DND-41 (cell line): ENCODE data around the gene PMEL.

Experiments
- ATAC-seq: fragments of 200-7000 bp; cut with Tn5 transposase; 3 replicates; pipeline ENCODE4 v1.9.1; 2021; ENCODE audit warnings: low read depth; ENCODE audit not compliant: insufficient read depth
- DNase-seq: peaks from one replicate; pipeline ENCODE4 v3.0.0-alpha.2; 2020
- H2AFZ ChIP-seq: 2 replicates; pipeline ENCODE4 v1.6.0; 2012; ENCODE audit warnings: low read depth, low read length
- H3K27ac ChIP-seq: 2 replicates; pipeline ENCODE4 v1.5.1; 2012; ENCODE audit warnings: low read length, inconsistent platforms
- H3K27me3 ChIP-seq: fragments of 200-600 bp; sonication (generic); 2 replicates; pipeline ENCODE4 v1.6.0; 2012; ENCODE audit warnings: low read length, mild to moderate bottlenecking, inconsistent platforms; ENCODE audit not compliant: insufficient read depth, poor library complexity
- H3K36me3 ChIP-seq: 2 replicates; pipeline ENCODE4 v1.5.1; 2012; ENCODE audit warnings: low read length, inconsistent platforms; ENCODE audit not compliant: insufficient read depth
- H3K4me1 ChIP-seq: 2 replicates; pipeline ENCODE4 v1.5.1; 2012; ENCODE audit warnings: mild to moderate bottlenecking, low read length; ENCODE audit not compliant: insufficient read depth
- H3K4me2 ChIP-seq: 2 replicates; pipeline ENCODE4 v1.6.0; 2012; ENCODE audit warnings: mild to moderate bottlenecking, moderate library complexity, low read length, inconsistent platforms; ENCODE audit not compliant: insufficient read depth
- H3K4me3 ChIP-seq, 2 experiments: fragments of 200-600 bp in 1 of 2; shearing (Covaris generic) in 1 of 2; 2 replicates each; pipeline ENCODE4 v1.5.1; 2012 to 2016; ENCODE audit warnings: inconsistent platforms in 2 of 2, low read length in 2 of 2, mild to moderate bottlenecking in 2 of 2, low read depth in 1 of 2, moderate library complexity in 1 of 2
- H3K79me2 ChIP-seq: 2 replicates; pipeline ENCODE4 v1.6.0; 2012; ENCODE audit warnings: low read length, inconsistent platforms; ENCODE audit not compliant: insufficient read depth
- H3K9ac ChIP-seq: 2 replicates; pipeline ENCODE4 v1.6.0; 2012; ENCODE audit warnings: low read depth, mild to moderate bottlenecking, inconsistent platforms, low read length, moderate library complexity
- H3K9me3 ChIP-seq: 2 replicates; pipeline ENCODE4 v1.5.1; 2012; ENCODE audit warnings: low read length, moderate library complexity, mild to moderate bottlenecking, inconsistent platforms; ENCODE audit not compliant: insufficient read depth, severe bottlenecking
- H4K20me1 ChIP-seq: 2 replicates; pipeline ENCODE4 v1.6.0; 2012; ENCODE audit warnings: low read length; ENCODE audit not compliant: insufficient read depth
- EZH2 ChIP-seq: IDR thresholded peaks from 3 replicates; pipeline ENCODE4 v1.6.1; 2012; ENCODE audit warnings: borderline replicate concordance, low read depth, mild to moderate bottlenecking, moderate library complexity, low read length, inconsistent platforms; ENCODE audit not compliant: severe bottlenecking
- TF ChIP-seq, protein P1 (sequence below): IDR thresholded peaks from 2 replicates; pipeline ENCODE4 v1.5.1; 2012; ENCODE audit warnings: borderline replicate concordance, low read length, moderate library complexity, mild to moderate bottlenecking; ENCODE audit not compliant: poor library complexity, severe bottlenecking; ENCODE audit errors: extremely low read depth

Gene PMEL

DNA sequence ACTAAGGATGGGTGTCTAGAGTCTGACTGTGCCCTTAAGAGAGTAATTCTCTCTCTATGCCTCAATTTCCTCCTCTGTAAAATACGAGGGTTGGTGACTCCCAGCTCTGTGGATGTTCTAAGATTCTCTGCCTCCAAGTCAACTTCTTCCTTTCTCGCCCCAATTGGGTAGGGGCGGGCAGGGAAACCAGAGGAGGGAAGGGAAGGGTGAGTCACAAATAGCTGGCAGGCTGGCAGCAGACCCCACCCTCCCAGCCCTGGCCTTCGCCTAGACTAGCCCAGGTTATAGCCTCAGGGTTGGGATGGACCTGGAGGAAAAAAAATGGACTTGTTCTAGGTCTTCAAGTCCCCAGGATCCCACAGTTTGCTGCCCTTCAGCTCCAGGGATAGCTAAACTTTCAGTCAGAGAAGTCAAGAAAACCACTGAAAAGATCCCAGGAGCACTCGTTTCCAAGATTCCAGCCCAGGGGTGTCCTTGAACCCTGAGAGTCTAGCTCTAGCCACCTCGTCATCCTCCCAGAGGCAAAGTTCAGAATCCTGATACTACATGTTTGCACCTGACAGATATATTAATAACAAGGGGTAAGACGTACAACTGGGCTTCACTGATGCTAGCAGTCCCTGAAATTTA lies 32.6 kb downstream of the PMEL start:
- Histone ChIP-seq H3K4me2 (peak overlapping the region; percentile 94), H3K79me2 (peaks cover 70% of the 10 kb centered on the region), H3K9me3 (no peaks in the 10 kb centered on the region), H2AFZ (no peak overlapping the region), H4K20me1 (peaks cover 60% of the 10 kb centered on the region), H3K4me3 (peak overlapping the region; percentile 74 to 80; a peak in 3 of 4 replicates), H3K36me3 (peaks cover 62% of the 10 kb centered on the region), H3K4me1 (peaks cover 61% of the 10 kb centered on the region), H3K27me3 (no peaks in the 10 kb centered on the region), H3K27ac (peak overlapping the region; percentile 96), H3K9ac (peak overlapping the region; percentile 88)
- ATAC-seq (no peak), DNase-seq (no peak)
- no peak for TF ChIP-seq EZH2
- TF ChIP-seq, protein P1, sequence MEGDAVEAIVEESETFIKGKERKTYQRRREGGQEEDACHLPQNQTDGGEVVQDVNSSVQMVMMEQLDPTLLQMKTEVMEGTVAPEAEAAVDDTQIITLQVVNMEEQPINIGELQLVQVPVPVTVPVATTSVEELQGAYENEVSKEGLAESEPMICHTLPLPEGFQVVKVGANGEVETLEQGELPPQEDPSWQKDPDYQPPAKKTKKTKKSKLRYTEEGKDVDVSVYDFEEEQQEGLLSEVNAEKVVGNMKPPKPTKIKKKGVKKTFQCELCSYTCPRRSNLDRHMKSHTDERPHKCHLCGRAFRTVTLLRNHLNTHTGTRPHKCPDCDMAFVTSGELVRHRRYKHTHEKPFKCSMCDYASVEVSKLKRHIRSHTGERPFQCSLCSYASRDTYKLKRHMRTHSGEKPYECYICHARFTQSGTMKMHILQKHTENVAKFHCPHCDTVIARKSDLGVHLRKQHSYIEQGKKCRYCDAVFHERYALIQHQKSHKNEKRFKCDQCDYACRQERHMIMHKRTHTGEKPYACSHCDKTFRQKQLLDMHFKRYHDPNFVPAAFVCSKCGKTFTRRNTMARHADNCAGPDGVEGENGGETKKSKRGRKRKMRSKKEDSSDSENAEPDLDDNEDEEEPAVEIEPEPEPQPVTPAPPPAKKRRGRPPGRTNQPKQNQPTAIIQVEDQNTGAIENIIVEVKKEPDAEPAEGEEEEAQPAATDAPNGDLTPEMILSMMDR: no peak

DNA sequence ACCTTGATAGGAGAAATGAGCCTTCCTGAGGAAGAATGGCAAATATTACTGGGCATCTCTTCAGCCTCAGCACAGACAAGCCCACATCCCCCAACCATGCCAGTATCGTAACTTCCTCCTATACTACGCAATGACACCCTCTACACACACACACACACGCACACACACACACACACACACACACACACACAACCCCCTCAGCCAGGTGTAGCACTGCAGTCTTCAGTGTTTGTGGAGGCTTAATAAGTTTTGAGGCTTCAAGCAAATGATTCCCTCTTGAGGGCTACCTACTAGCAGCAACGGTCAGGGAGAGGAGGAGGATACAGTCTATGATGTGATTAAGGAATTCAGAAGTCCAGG lies 33.3 kb downstream of the PMEL start:
- Histone ChIP-seq H3K4me1 (peaks cover 61% of the 10 kb centered on the region), H2AFZ (no peak overlapping the region), H3K9ac (peak overlapping the region; percentile 88), H3K79me2 (peaks cover 77% of the 10 kb centered on the region), H3K27me3 (no peaks in the 10 kb centered on the region), H3K4me2 (peak overlapping the region; percentile 94), H4K20me1 (peaks cover 54% of the 10 kb centered on the region), H3K36me3 (peaks cover 55% of the 10 kb centered on the region), H3K4me3 (peak overlapping the region; percentile 74 to 80; a peak in 3 of 4 replicates), H3K9me3 (no peaks in the 10 kb centered on the region), H3K27ac (peak overlapping the region; percentile 96)
- DNase-seq: peak; percentile 53
- TF ChIP-seq, protein P1: no peak
- no peak for TF ChIP-seq EZH2
- no peak for ATAC-seq

DNA sequence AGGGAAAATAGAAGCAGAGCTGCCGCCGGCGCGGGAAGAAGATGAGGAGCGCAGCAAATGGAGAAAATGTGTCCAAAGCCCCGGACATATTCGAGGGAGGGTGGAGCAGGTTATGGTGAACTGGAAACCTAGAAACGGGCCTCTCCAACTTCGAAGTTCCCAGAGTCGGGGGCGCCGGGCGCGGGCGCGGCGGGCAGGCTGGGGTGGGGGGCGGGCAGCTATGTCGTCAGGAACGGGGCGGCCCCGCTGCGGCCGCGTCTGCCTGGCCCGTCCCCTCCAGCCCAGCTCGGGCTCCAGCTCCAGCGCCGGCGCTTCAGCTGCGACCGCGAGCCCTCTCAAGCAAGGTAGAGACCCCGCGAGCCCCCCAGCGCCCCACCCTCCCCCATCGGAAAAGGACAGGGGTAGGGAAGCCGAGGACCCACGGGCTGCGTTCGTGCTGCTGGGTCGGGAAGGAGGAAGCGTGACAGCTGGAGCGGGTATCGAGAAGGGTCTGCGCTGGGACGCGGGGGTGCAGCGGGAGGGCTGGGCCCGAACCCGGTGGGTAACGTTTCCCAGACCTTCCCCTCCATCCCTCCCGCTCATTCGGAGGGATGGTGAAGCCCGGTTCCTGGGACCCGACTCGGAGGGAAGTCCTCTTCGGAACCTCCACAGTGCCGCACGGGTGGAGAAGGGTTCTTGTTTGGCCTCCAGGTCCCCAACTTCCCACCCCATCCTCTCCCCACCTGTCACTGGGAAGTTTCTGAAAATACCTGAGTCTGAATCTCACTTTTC lies 33.9 kb downstream of the PMEL start:
- Histone ChIP-seq H4K20me1 (peaks cover 49% of the 10 kb centered on the region), H3K4me1 (peaks cover 61% of the 10 kb centered on the region), H3K27ac (peak overlapping the region; percentile 96), H3K4me2 (peak overlapping the region; percentile 94), H3K79me2 (peaks cover 77% of the 10 kb centered on the region), H3K36me3 (peaks cover 53% of the 10 kb centered on the region), H3K27me3 (no peaks in the 10 kb centered on the region), H3K9me3 (no peaks in the 10 kb centered on the region), H2AFZ (peak overlapping the region; percentile 52), H3K4me3 (peak overlapping the region; percentile 74 to 80), H3K9ac (peak overlapping the region; percentile 88)
- DNase-seq: peak; percentile 59
- TF ChIP-seq, protein P1: no peak
- TF ChIP-seq EZH2: no peak
- ATAC-seq: no peak
